ENCODE data around the gene PIK3R2.
A peak's percentile ranks its signal among the peaks of the same experiment; 100 is the strongest.

DNA sequence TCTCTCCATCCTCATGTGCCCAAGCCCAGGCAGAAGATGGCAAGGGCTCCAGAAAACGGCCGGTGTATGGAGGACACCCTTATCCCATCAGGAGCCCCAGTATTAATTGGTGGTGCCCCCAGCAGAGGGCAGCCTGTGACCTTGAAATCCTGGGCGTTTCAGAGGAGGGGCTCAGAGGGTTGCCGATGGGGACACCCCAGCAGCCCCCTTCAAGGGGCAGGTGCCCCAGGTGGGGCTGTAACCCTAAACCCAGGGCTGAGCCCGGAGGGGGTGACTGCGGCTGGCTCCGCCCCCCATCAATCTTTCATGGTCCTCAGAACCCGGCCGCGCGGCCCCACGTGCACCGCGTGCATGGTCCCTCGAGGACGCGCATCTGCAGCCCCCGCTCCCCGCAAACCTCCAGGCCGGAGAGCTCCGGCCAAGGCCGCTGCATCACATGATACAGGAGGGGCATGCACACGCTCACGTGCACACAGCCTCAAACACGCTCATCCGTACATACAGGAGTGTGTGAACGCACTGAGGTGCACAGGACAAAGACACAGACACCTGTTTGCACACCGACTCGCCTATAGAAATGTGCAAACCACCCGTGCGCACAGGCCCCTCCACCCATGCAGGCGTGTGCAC is 49.9 kb downstream of the PIK3R2 start:
- TF ChIP-seq JUND (IDR thresholded peaks at IDR 0.05) (no peak), RAD21 (IDR thresholded peaks at IDR 0.05) (peak in 1 of 2 donors; percentile 42), TAF1 (conservative IDR thresholded peaks at IDR 0.05) (no peak), YY1 (IDR thresholded peaks at IDR 0.05) (no peak)
- TF ChIP-seq, protein P1, sequence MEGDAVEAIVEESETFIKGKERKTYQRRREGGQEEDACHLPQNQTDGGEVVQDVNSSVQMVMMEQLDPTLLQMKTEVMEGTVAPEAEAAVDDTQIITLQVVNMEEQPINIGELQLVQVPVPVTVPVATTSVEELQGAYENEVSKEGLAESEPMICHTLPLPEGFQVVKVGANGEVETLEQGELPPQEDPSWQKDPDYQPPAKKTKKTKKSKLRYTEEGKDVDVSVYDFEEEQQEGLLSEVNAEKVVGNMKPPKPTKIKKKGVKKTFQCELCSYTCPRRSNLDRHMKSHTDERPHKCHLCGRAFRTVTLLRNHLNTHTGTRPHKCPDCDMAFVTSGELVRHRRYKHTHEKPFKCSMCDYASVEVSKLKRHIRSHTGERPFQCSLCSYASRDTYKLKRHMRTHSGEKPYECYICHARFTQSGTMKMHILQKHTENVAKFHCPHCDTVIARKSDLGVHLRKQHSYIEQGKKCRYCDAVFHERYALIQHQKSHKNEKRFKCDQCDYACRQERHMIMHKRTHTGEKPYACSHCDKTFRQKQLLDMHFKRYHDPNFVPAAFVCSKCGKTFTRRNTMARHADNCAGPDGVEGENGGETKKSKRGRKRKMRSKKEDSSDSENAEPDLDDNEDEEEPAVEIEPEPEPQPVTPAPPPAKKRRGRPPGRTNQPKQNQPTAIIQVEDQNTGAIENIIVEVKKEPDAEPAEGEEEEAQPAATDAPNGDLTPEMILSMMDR (IDR thresholded peaks at IDR 0.05; ENCODE audit: low read depth, low read length, missing input control): peak; percentile 16
- TF ChIP-seq, protein P2, sequence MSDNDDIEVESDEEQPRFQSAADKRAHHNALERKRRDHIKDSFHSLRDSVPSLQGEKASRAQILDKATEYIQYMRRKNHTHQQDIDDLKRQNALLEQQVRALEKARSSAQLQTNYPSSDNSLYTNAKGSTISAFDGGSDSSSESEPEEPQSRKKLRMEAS (IDR thresholded peaks at IDR 0.05): no peak
- TF ChIP-seq, protein P3, sequence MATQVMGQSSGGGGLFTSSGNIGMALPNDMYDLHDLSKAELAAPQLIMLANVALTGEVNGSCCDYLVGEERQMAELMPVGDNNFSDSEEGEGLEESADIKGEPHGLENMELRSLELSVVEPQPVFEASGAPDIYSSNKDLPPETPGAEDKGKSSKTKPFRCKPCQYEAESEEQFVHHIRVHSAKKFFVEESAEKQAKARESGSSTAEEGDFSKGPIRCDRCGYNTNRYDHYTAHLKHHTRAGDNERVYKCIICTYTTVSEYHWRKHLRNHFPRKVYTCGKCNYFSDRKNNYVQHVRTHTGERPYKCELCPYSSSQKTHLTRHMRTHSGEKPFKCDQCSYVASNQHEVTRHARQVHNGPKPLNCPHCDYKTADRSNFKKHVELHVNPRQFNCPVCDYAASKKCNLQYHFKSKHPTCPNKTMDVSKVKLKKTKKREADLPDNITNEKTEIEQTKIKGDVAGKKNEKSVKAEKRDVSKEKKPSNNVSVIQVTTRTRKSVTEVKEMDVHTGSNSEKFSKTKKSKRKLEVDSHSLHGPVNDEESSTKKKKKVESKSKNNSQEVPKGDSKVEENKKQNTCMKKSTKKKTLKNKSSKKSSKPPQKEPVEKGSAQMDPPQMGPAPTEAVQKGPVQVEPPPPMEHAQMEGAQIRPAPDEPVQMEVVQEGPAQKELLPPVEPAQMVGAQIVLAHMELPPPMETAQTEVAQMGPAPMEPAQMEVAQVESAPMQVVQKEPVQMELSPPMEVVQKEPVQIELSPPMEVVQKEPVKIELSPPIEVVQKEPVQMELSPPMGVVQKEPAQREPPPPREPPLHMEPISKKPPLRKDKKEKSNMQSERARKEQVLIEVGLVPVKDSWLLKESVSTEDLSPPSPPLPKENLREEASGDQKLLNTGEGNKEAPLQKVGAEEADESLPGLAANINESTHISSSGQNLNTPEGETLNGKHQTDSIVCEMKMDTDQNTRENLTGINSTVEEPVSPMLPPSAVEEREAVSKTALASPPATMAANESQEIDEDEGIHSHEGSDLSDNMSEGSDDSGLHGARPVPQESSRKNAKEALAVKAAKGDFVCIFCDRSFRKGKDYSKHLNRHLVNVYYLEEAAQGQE (IDR thresholded peaks at IDR 0.05): no peak
